ENCODE data around the gene CHAT.

Gene CHAT

GRCh38 chr10:49688920-49689319 is 75.1 kb downstream of the CHAT start:
- no peak for TF ChIP-seq CTCF (IDR thresholded peaks at IDR 0.05; ENCODE audit: low read depth, low read length)
- no peak for DNase-seq

GRCh38 chr10:49689882-49690510 is 76.2 kb downstream of the CHAT start:
- no peaks in the 10 kb centered on the region for H3K27me3 ChIP-seq
- no peak for DNase-seq

More at GRCh38 chr10:49688920-49689319, 75.1 kb downstream of the CHAT start:
- Histone ChIP-seq H3K27me3 (no peaks in the 10 kb centered on the region), H3K36me3 (no peaks in the 10 kb centered on the region), H3K4me3 (ENCODE audit: low read depth, low read length) (no peak overlapping the region), H3K4me1 (no peaks in the 10 kb centered on the region), H3K9me3 (no peaks in the 10 kb centered on the region)

GRCh38 chr10:49690698-49691356 is 77.0 kb downstream of the CHAT start:
- Histone ChIP-seq H3K4me3 (ENCODE audit: low read depth, low read length) (no peak overlapping the region), H3K27me3 (no peaks in the 10 kb centered on the region), H3K36me3 (no peaks in the 10 kb centered on the region), H3K9me3 (no peaks in the 10 kb centered on the region), H3K4me1 (no peaks in the 10 kb centered on the region)
- TF ChIP-seq CTCF (IDR thresholded peaks at IDR 0.05; ENCODE audit: low read depth, low read length): no peak
- peak; percentile 22 for DNase-seq

More at GRCh38 chr10:49689882-49690510, 76.2 kb downstream of the CHAT start:
- no peaks in the 10 kb centered on the region for H3K4me1 ChIP-seq
- no peaks in the 10 kb centered on the region for H3K9me3 ChIP-seq
- no peak for TF ChIP-seq CTCF (IDR thresholded peaks at IDR 0.05; ENCODE audit: low read depth, low read length)
- no peaks in the 10 kb centered on the region for H3K36me3 ChIP-seq
- no peak overlapping the region for H3K4me3 ChIP-seq (ENCODE audit: low read depth, low read length)

GRCh38 chr10:49691588-49691987 is 77.8 kb downstream of the CHAT start:
- H3K9me3 ChIP-seq: no peaks in the 10 kb centered on the region
- no peak for DNase-seq
- no peak overlapping the region for H3K4me3 ChIP-seq (ENCODE audit: low read depth, low read length)
- H3K36me3 ChIP-seq: no peaks in the 10 kb centered on the region
- H3K27me3 ChIP-seq: no peaks in the 10 kb centered on the region
- no peaks in the 10 kb centered on the region for H3K4me1 ChIP-seq
- TF ChIP-seq CTCF (IDR thresholded peaks at IDR 0.05; ENCODE audit: low read depth, low read length): no peak

GRCh38 chr10:49694466-49694865 is 80.6 kb downstream of the CHAT start:
- no peak for TF ChIP-seq CTCF (IDR thresholded peaks at IDR 0.05; ENCODE audit: low read depth, low read length)
- Histone ChIP-seq H3K27me3 (no peaks in the 10 kb centered on the region), H3K4me3 (ENCODE audit: low read depth, low read length) (no peak overlapping the region), H3K9me3 (no peaks in the 10 kb centered on the region), H3K36me3 (no peaks in the 10 kb centered on the region), H3K4me1 (no peaks in the 10 kb centered on the region)
- no peak for DNase-seq

- H3K27me3 ChIP-seq: no peaks in the 10 kb centered on the region
- no peaks in the 10 kb centered on the region for H3K9me3 ChIP-seq
- no peak for TF ChIP-seq CTCF (IDR thresholded peaks at IDR 0.05; ENCODE audit: low read depth, low read length)
- H3K4me3 ChIP-seq (ENCODE audit: low read depth, low read length): no peak overlapping the region
- no peak for DNase-seq
- no peaks in the 10 kb centered on the region for H3K36me3 ChIP-seq
- no peaks in the 10 kb centered on the region for H3K4me1 ChIP-seq
Observed at GRCh38 chr10:49696311-49696710, 82.5 kb downstream of the CHAT start.
